ENCODE data around the gene PTPN4. TPM values are rescaled to one million over a fixed set of nuclear protein-coding genes. Genes with fewer than 3 reads are reported as not detected.

PTPN4 gene
- total RNA-seq, 1 donor from 2014 or later: 22.1 TPM

- DNase-seq (ENCODE audit: low spot score): no peak
- H3K4me3 Mint-ChIP-seq (ENCODE audit: low read depth): no peak overlapping the region
- peaks cover 5% of the 10 kb centered on the region for H3K4me1 Mint-ChIP-seq (ENCODE audit: low read depth)
- intact Hi-C loops (cut with micrococcal nuclease): no loop called here
- H3K36me3 Mint-ChIP-seq (ENCODE audit: low read depth): peaks cover 37% of the 10 kb centered on the region
- H3K27me3 Mint-ChIP-seq (ENCODE audit: low read depth): no peaks in the 10 kb centered on the region
- peaks cover 16% of the 10 kb centered on the region for H3K9me3 Mint-ChIP-seq
- H3K27ac Mint-ChIP-seq: no peak overlapping the region
Observed at GRCh38 chr2:119808516-119809147, 48.9 kb downstream of the PTPN4 start.

GRCh38 chr2:119809339-119810048, 49.8 kb downstream of the PTPN4 start:
- Mint-ChIP-seq H3K9me3 (peaks cover 12% of the 10 kb centered on the region), H3K36me3 (ENCODE audit: low read depth) (peaks cover 32% of the 10 kb centered on the region), H3K27ac (no peak overlapping the region), H3K4me3 (ENCODE audit: low read depth) (no peak overlapping the region), H3K27me3 (ENCODE audit: low read depth) (no peaks in the 10 kb centered on the region), H3K4me1 (ENCODE audit: low read depth) (no peaks in the 10 kb centered on the region)
- no peak for DNase-seq (ENCODE audit: low spot score)
- intact Hi-C loops (cut with micrococcal nuclease): no loop called here

GRCh38 chr2:119810049-119810630, 50.4 kb downstream of the PTPN4 start:
- H3K27ac Mint-ChIP-seq: no peak overlapping the region
- DNase-seq (ENCODE audit: low spot score): no peak
- no peaks in the 10 kb centered on the region for H3K4me1 Mint-ChIP-seq (ENCODE audit: low read depth)
- no peaks in the 10 kb centered on the region for H3K27me3 Mint-ChIP-seq (ENCODE audit: low read depth)
- intact Hi-C loops (cut with micrococcal nuclease): no loop called here
- peaks cover 27% of the 10 kb centered on the region for H3K36me3 Mint-ChIP-seq (ENCODE audit: low read depth)
- H3K9me3 Mint-ChIP-seq: peaks cover 7% of the 10 kb centered on the region
- H3K4me3 Mint-ChIP-seq (ENCODE audit: low read depth): no peak overlapping the region

- H3K27ac Mint-ChIP-seq: no peak overlapping the region
- intact Hi-C loops (cut with micrococcal nuclease): no loop called here
- peaks cover 5% of the 10 kb centered on the region for H3K4me1 Mint-ChIP-seq (ENCODE audit: low read depth)
- DNase-seq (ENCODE audit: low spot score): no peak
- peaks cover 11% of the 10 kb centered on the region for H3K9me3 Mint-ChIP-seq
- peaks cover 27% of the 10 kb centered on the region for H3K36me3 Mint-ChIP-seq (ENCODE audit: low read depth)
- H3K27me3 Mint-ChIP-seq (ENCODE audit: low read depth): no peaks in the 10 kb centered on the region
- H3K4me3 Mint-ChIP-seq (ENCODE audit: low read depth): no peak overlapping the region
Observed at GRCh38 chr2:119814216-119814615, 54.5 kb downstream of the PTPN4 start.

- H3K9me3 Mint-ChIP-seq: peaks cover 11% of the 10 kb centered on the region
- peaks cover 21% of the 10 kb centered on the region for H3K4me1 Mint-ChIP-seq (ENCODE audit: low read depth)
- H3K36me3 Mint-ChIP-seq (ENCODE audit: low read depth): peaks cover 15% of the 10 kb centered on the region
- no peaks in the 10 kb centered on the region for H3K27me3 Mint-ChIP-seq (ENCODE audit: low read depth)
- intact Hi-C loops (cut with micrococcal nuclease): no loop called here
- no peak overlapping the region for H3K27ac Mint-ChIP-seq
- DNase-seq (ENCODE audit: low spot score): no peak
- no peak overlapping the region for H3K4me3 Mint-ChIP-seq (ENCODE audit: low read depth)
Observed at GRCh38 chr2:119818792-119819191, 59.1 kb downstream of the PTPN4 start.

GRCh38 chr2:119819846-119820245, 60.1 kb downstream of the PTPN4 start:
- no peak for DNase-seq (ENCODE audit: low spot score)
- H3K36me3 Mint-ChIP-seq (ENCODE audit: low read depth): peaks cover 17% of the 10 kb centered on the region
- no peaks in the 10 kb centered on the region for H3K27me3 Mint-ChIP-seq (ENCODE audit: low read depth)
- intact Hi-C loops (cut with micrococcal nuclease): no loop called here
- peaks cover 23% of the 10 kb centered on the region for H3K4me1 Mint-ChIP-seq (ENCODE audit: low read depth)
- H3K4me3 Mint-ChIP-seq (ENCODE audit: low read depth): no peak overlapping the region
- H3K27ac Mint-ChIP-seq: no peak overlapping the region
- H3K9me3 Mint-ChIP-seq: peaks cover 11% of the 10 kb centered on the region

- peaks cover 17% of the 10 kb centered on the region for H3K36me3 Mint-ChIP-seq (ENCODE audit: low read depth)
- no peak overlapping the region for H3K4me3 Mint-ChIP-seq (ENCODE audit: low read depth)
- H3K27ac Mint-ChIP-seq: no peak overlapping the region
- intact Hi-C loops (cut with micrococcal nuclease): no loop called here
- DNase-seq (ENCODE audit: low spot score): no peak
- peaks cover 11% of the 10 kb centered on the region for H3K9me3 Mint-ChIP-seq
- H3K27me3 Mint-ChIP-seq (ENCODE audit: low read depth): no peaks in the 10 kb centered on the region
- peaks cover 23% of the 10 kb centered on the region for H3K4me1 Mint-ChIP-seq (ENCODE audit: low read depth)
Observed at GRCh38 chr2:119820275-119820674, 60.6 kb downstream of the PTPN4 start.

- no peak for DNase-seq (ENCODE audit: low spot score)
- Mint-ChIP-seq H3K27me3 (ENCODE audit: low read depth) (no peaks in the 10 kb centered on the region), H3K4me1 (ENCODE audit: low read depth) (peaks cover 25% of the 10 kb centered on the region), H3K9me3 (peaks cover 11% of the 10 kb centered on the region), H3K4me3 (ENCODE audit: low read depth) (no peak overlapping the region), H3K27ac (no peak overlapping the region), H3K36me3 (ENCODE audit: low read depth) (peaks cover 17% of the 10 kb centered on the region)
- intact Hi-C loops (cut with micrococcal nuclease): no loop called here
Observed at GRCh38 chr2:119821266-119821665, 61.5 kb downstream of the PTPN4 start.

GRCh38 chr2:119823734-119824334, 64.1 kb downstream of the PTPN4 start:
- no peak overlapping the region for H3K4me3 Mint-ChIP-seq (ENCODE audit: low read depth)
- DNase-seq (ENCODE audit: low spot score): no peak
- H3K27ac Mint-ChIP-seq: no peak overlapping the region
- H3K36me3 Mint-ChIP-seq (ENCODE audit: low read depth): peaks cover 6% of the 10 kb centered on the region
- H3K9me3 Mint-ChIP-seq: no peaks in the 10 kb centered on the region
- no peaks in the 10 kb centered on the region for H3K27me3 Mint-ChIP-seq (ENCODE audit: low read depth)
- H3K4me1 Mint-ChIP-seq (ENCODE audit: low read depth): peaks cover 27% of the 10 kb centered on the region
- intact Hi-C loops (cut with micrococcal nuclease): no loop called here

- H3K4me3 Mint-ChIP-seq (ENCODE audit: low read depth): no peak overlapping the region
- H3K4me1 Mint-ChIP-seq (ENCODE audit: low read depth): peaks cover 22% of the 10 kb centered on the region
- H3K27ac Mint-ChIP-seq: no peak overlapping the region
- no peaks in the 10 kb centered on the region for H3K27me3 Mint-ChIP-seq (ENCODE audit: low read depth)
- H3K36me3 Mint-ChIP-seq (ENCODE audit: low read depth): peaks cover 29% of the 10 kb centered on the region
- intact Hi-C loops (cut with micrococcal nuclease): loop anchor here (1.0 to 5.0 kb wide), 4 partner anchors 36 to 351 kb away; no protein-coding TSS in a partner anchor
- DNase-seq (ENCODE audit: low spot score): no peak
- peaks cover 19% of the 10 kb centered on the region for H3K9me3 Mint-ChIP-seq
Observed at GRCh38 chr2:119826370-119826961, 66.7 kb downstream of the PTPN4 start.

- H3K9me3 Mint-ChIP-seq: peaks cover 22% of the 10 kb centered on the region
- intact Hi-C loops (cut with micrococcal nuclease): loop anchor here (5.0 kb wide), 2 partner anchors 34 to 349 kb away; no protein-coding TSS in a partner anchor
- peaks cover 20% of the 10 kb centered on the region for H3K4me1 Mint-ChIP-seq (ENCODE audit: low read depth)
- no peak overlapping the region for H3K4me3 Mint-ChIP-seq (ENCODE audit: low read depth)
- no peaks in the 10 kb centered on the region for H3K27me3 Mint-ChIP-seq (ENCODE audit: low read depth)
- no peak for DNase-seq (ENCODE audit: low spot score)
- H3K36me3 Mint-ChIP-seq (ENCODE audit: low read depth): peaks cover 36% of the 10 kb centered on the region
- no peak overlapping the region for H3K27ac Mint-ChIP-seq
Observed at GRCh38 chr2:119827866-119828507, 68.3 kb downstream of the PTPN4 start.

- intact Hi-C loops (cut with micrococcal nuclease): no loop called here
- Mint-ChIP-seq H3K4me3 (ENCODE audit: low read depth) (no peak overlapping the region), H3K4me1 (ENCODE audit: low read depth) (peaks cover 20% of the 10 kb centered on the region), H3K27me3 (ENCODE audit: low read depth) (no peaks in the 10 kb centered on the region), H3K27ac (no peak overlapping the region), H3K9me3 (peaks cover 2% of the 10 kb centered on the region), H3K36me3 (ENCODE audit: low read depth) (peaks cover 11% of the 10 kb centered on the region)
- DNase-seq (ENCODE audit: low spot score): no peak
Observed at GRCh38 chr2:119836455-119837142, 76.9 kb downstream of the PTPN4 start.
